ENCODE measurements around the gene MARK4. TPM values are rescaled to one million over a fixed set of nuclear protein-coding genes. Genes with fewer than 3 reads are reported as not detected.
"Not testable (repeated sequence)": the region's sequence is repeated elsewhere in the genome, so short reads cannot be mapped to it uniquely, and the experiment has no call there.

The MARK4 gene
- polyA plus RNA-seq, 1 donor (not counting 4 experiments of a cell fraction or from before 2014, with no cell fraction given), result 19.7 TPM

- no peak overlapping the region for H3K4me3 ChIP-seq (ENCODE audit: control insufficient read depth in 2 of 3, extremely low read depth in 1 of 3, insufficient read depth in 2 of 3, low read depth in 1 of 3, low read length in 3 of 3)
- no peaks in the 10 kb centered on the region for H3K79me2 ChIP-seq (ENCODE audit: control insufficient read depth, insufficient read depth, low read length)
- H2AFZ ChIP-seq (ENCODE audit: control insufficient read depth, low read length), result no peak overlapping the region
- H3K9ac ChIP-seq (ENCODE audit: control insufficient read depth, extremely low read depth, insufficient read depth, low read length), result no peak overlapping the region
- no peaks in the 10 kb centered on the region for H3K9me1 ChIP-seq (ENCODE audit: control insufficient read depth, extremely low read depth, insufficient read depth, low read length)
- TF ChIP-seq EZH2 (IDR thresholded peaks at IDR 0.05; ENCODE audit: low read length) (no peak), CTCF (optimal IDR thresholded peaks at IDR 0.05 in 1 of 3, IDR thresholded peaks at IDR 0.05 in 1 of 3, conservative IDR thresholded peaks at IDR 0.05 in 1 of 3; ENCODE audit: extremely low read depth in 1 of 3, insufficient read depth in 2 of 3, low read length in 3 of 3) (no peak)
- no peaks in the 10 kb centered on the region for H3K4me1 ChIP-seq (ENCODE audit: control insufficient read depth, extremely low read depth, insufficient read depth, low read length)
- FAIRE-seq (no peak), DNase-seq (ENCODE audit: low read depth, low spot score) (no peak)
- dilution Hi-C loops (cut with MboI; ENCODE audit: extremely low pct_ligation_motif_present, low sequenced_read_pairs), result no loop called here
- H3K4me2 ChIP-seq (ENCODE audit: control insufficient read depth, extremely low read depth, insufficient read depth, low read depth, low read length), result no peak overlapping the region
- H3K9me3 ChIP-seq (ENCODE audit: control insufficient read depth, low read depth, low read length), result no peaks in the 10 kb centered on the region
- H3K27ac ChIP-seq (ENCODE audit: control insufficient read depth, insufficient read depth, low read length), result no peak overlapping the region
- no peaks in the 10 kb centered on the region for H3K27me3 ChIP-seq (ENCODE audit: control insufficient read depth, extremely low read depth, insufficient read depth, low read length)
- H4K20me1 ChIP-seq (ENCODE audit: control insufficient read depth, extremely low read depth, insufficient read depth, low read length), result no peaks in the 10 kb centered on the region
- H3K36me3 ChIP-seq (ENCODE audit: control insufficient read depth in 2 of 2, extremely low read depth in 1 of 2, insufficient read depth in 2 of 2, low read length in 2 of 2), result no peaks in the 10 kb centered on the region
These were observed 26.4 kb upstream of the MARK4 start for GRCh38 chr19:45224645-45225044.

GRCh38 chr19:45229056-45229455 lies 22.0 kb upstream of the MARK4 start:
- H3K27ac ChIP-seq (ENCODE audit: control insufficient read depth, insufficient read depth, low read length); H4K20me1 ChIP-seq (ENCODE audit: control insufficient read depth, extremely low read depth, insufficient read depth, low read length); H3K4me2 ChIP-seq (ENCODE audit: control insufficient read depth, extremely low read depth, insufficient read depth, low read depth, low read length); H3K36me3 ChIP-seq (ENCODE audit: control insufficient read depth in 2 of 2, extremely low read depth in 1 of 2, insufficient read depth in 2 of 2, low read length in 2 of 2); H3K9me1 ChIP-seq (ENCODE audit: control insufficient read depth, extremely low read depth, insufficient read depth, low read length); FAIRE-seq; DNase-seq (ENCODE audit: low read depth, low spot score); H3K27me3 ChIP-seq (ENCODE audit: control insufficient read depth, extremely low read depth, insufficient read depth, low read length); H3K79me2 ChIP-seq (ENCODE audit: control insufficient read depth, insufficient read depth, low read length); H2AFZ ChIP-seq (ENCODE audit: control insufficient read depth, low read length); H3K9me3 ChIP-seq (ENCODE audit: control insufficient read depth, low read depth, low read length); H3K9ac ChIP-seq (ENCODE audit: control insufficient read depth, extremely low read depth, insufficient read depth, low read length); dilution Hi-C loops (cut with MboI; ENCODE audit: extremely low pct_ligation_motif_present, low sequenced_read_pairs); H3K4me3 ChIP-seq (ENCODE audit: control insufficient read depth in 2 of 3, extremely low read depth in 1 of 3, insufficient read depth in 2 of 3, low read depth in 1 of 3, low read length in 3 of 3): not testable (repeated sequence)
- peaks cover 20% of the 10 kb centered on the region for H3K4me1 ChIP-seq (ENCODE audit: control insufficient read depth, extremely low read depth, insufficient read depth, low read length)

DNA sequence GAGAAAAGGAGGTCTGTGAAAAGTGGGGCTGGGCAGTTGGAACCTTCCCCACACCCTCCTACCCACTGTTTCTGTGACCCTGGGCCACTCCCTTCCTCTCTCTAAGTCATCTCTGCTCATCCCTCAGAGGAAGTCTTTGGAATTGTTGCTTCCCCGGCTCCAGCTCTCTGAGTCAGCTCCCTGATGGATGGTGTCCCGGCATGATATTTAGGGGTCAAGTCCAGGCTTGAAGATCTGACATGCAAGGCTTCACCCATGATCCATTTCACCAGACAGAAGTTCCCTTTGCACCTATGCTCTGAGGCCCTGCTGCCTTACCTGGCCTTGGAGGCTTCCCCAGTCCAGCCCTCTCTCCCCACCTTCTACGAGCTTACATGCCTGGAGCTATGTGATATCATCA lies 19.2 kb upstream of the MARK4 start:
- no peaks in the 10 kb centered on the region for H3K9me1 ChIP-seq (ENCODE audit: control insufficient read depth, extremely low read depth, insufficient read depth, low read length)
- H3K9ac ChIP-seq (ENCODE audit: control insufficient read depth, extremely low read depth, insufficient read depth, low read length), result peak overlapping the region; percentile 33
- H4K20me1 ChIP-seq (ENCODE audit: control insufficient read depth, extremely low read depth, insufficient read depth, low read length), result no peaks in the 10 kb centered on the region
- H3K36me3 ChIP-seq (ENCODE audit: control insufficient read depth in 2 of 2, extremely low read depth in 1 of 2, insufficient read depth in 2 of 2, low read length in 2 of 2), result no peaks in the 10 kb centered on the region
- dilution Hi-C loops (cut with MboI; ENCODE audit: extremely low pct_ligation_motif_present, low sequenced_read_pairs), result no loop called here
- H3K27me3 ChIP-seq (ENCODE audit: control insufficient read depth, extremely low read depth, insufficient read depth, low read length), result peaks cover 5% of the 10 kb centered on the region
- TF ChIP-seq EZH2 (IDR thresholded peaks at IDR 0.05; ENCODE audit: low read length) (no peak), CTCF (optimal IDR thresholded peaks at IDR 0.05 in 1 of 3, IDR thresholded peaks at IDR 0.05 in 1 of 3, conservative IDR thresholded peaks at IDR 0.05 in 1 of 3; ENCODE audit: extremely low read depth in 1 of 3, insufficient read depth in 2 of 3, low read length in 3 of 3) (no peak)
- DNase-seq (ENCODE audit: low read depth, low spot score) (peak; percentile 90), FAIRE-seq (peak; percentile 99)
- peak overlapping the region in 1 of 3 experiments; percentile 21 for H3K4me3 ChIP-seq (ENCODE audit: control insufficient read depth in 2 of 3, extremely low read depth in 1 of 3, insufficient read depth in 2 of 3, low read depth in 1 of 3, low read length in 3 of 3)
- H3K79me2 ChIP-seq (ENCODE audit: control insufficient read depth, insufficient read depth, low read length), result no peaks in the 10 kb centered on the region
- H2AFZ ChIP-seq (ENCODE audit: control insufficient read depth, low read length), result peak overlapping the region; percentile 75
- H3K4me2 ChIP-seq (ENCODE audit: control insufficient read depth, extremely low read depth, insufficient read depth, low read depth, low read length), result peak overlapping the region; percentile 56
- H3K9me3 ChIP-seq (ENCODE audit: control insufficient read depth, low read depth, low read length), result no peaks in the 10 kb centered on the region
- H3K4me1 ChIP-seq (ENCODE audit: control insufficient read depth, extremely low read depth, insufficient read depth, low read length), result peaks cover 20% of the 10 kb centered on the region
- H3K27ac ChIP-seq (ENCODE audit: control insufficient read depth, insufficient read depth, low read length), result peak overlapping the region; percentile 76
